ENCODE results near the gene JAK1. TPM values are rescaled to one million over a fixed set of nuclear protein-coding genes. Genes with fewer than 3 reads are reported as not detected.

The JAK1 gene
- total and polyA plus RNA-seq, 2 experiments from 2014 or later, result 8.0 to 19.5 TPM

DNA sequence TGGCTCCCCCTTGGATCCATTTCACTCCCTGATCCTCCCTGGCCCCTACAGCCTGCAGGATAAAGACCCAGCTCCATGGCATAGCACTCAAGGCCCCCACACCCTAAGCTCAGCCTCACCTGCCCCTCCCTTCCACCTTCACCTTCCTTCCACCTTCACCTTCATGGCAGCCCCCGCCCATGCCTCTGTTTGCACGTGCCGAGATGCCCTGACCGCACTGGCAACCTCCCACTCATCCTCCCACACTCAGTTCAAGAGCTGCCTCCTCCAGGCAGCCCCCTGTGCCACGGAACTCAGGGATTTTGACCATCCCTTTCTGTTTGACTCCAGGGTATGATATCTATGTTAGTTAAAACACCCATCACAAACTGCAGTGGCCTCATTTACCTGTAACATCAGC lies 111.7 kb downstream of the JAK1 start:
- H3K27me3 ChIP-seq (ENCODE audit: insufficient read depth), result no peaks in the 10 kb centered on the region
- peaks cover 9% of the 10 kb centered on the region for H3K27me3 Mint-ChIP-seq (ENCODE audit: insufficient read depth, low read depth, poor library complexity)
- H3K79me2 ChIP-seq (replicated peaks; ENCODE audit: insufficient read depth), result no peaks in the 10 kb centered on the region
- H3K36me3 ChIP-seq (ENCODE audit: insufficient read depth), result no peaks in the 10 kb centered on the region; the same call in 1 of the 2 replicates
- H3F3A ChIP-seq (replicated peaks; ENCODE audit: low read depth), result no peaks in the 10 kb centered on the region
- H3K4me1 Mint-ChIP-seq, result peaks cover 6% of the 10 kb centered on the region; the same call in 2 of the 3 replicates
- TF ChIP-seq ZNF331 (CRISPR knock-in tag; IDR thresholded peaks at IDR 0.05; ENCODE audit: low read depth) (no peak), JUNB (IDR thresholded peaks at IDR 0.05; ENCODE audit: unreplicated experiment) (no peak), STAT1 (IDR thresholded peaks at IDR 0.05; ENCODE audit: unreplicated experiment) (no peak), EZH2 (IDR thresholded peaks at IDR 0.05; ENCODE audit: low read depth, unreplicated experiment) (no peak), ZNF114 (CRISPR knock-in tag; IDR thresholded peaks at IDR 0.05) (no peak), CREB1 (CRISPR knock-in tag; IDR thresholded peaks at IDR 0.05; ENCODE audit: low read depth) (no peak), NANOG (IDR thresholded peaks at IDR 0.05; ENCODE audit: borderline replicate concordance) (no peak), POLR2AphosphoS5 (IDR thresholded peaks at IDR 0.05; ENCODE audit: low read depth) (no peak), EZH2phosphoT487 (IDR thresholded peaks at IDR 0.05; ENCODE audit: unreplicated experiment) (no peak)
- TF ChIP-seq, protein P1, sequence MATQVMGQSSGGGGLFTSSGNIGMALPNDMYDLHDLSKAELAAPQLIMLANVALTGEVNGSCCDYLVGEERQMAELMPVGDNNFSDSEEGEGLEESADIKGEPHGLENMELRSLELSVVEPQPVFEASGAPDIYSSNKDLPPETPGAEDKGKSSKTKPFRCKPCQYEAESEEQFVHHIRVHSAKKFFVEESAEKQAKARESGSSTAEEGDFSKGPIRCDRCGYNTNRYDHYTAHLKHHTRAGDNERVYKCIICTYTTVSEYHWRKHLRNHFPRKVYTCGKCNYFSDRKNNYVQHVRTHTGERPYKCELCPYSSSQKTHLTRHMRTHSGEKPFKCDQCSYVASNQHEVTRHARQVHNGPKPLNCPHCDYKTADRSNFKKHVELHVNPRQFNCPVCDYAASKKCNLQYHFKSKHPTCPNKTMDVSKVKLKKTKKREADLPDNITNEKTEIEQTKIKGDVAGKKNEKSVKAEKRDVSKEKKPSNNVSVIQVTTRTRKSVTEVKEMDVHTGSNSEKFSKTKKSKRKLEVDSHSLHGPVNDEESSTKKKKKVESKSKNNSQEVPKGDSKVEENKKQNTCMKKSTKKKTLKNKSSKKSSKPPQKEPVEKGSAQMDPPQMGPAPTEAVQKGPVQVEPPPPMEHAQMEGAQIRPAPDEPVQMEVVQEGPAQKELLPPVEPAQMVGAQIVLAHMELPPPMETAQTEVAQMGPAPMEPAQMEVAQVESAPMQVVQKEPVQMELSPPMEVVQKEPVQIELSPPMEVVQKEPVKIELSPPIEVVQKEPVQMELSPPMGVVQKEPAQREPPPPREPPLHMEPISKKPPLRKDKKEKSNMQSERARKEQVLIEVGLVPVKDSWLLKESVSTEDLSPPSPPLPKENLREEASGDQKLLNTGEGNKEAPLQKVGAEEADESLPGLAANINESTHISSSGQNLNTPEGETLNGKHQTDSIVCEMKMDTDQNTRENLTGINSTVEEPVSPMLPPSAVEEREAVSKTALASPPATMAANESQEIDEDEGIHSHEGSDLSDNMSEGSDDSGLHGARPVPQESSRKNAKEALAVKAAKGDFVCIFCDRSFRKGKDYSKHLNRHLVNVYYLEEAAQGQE (IDR thresholded peaks at IDR 0.05; ENCODE audit: unreplicated experiment), result no peak
- TF ChIP-seq, protein P2, sequence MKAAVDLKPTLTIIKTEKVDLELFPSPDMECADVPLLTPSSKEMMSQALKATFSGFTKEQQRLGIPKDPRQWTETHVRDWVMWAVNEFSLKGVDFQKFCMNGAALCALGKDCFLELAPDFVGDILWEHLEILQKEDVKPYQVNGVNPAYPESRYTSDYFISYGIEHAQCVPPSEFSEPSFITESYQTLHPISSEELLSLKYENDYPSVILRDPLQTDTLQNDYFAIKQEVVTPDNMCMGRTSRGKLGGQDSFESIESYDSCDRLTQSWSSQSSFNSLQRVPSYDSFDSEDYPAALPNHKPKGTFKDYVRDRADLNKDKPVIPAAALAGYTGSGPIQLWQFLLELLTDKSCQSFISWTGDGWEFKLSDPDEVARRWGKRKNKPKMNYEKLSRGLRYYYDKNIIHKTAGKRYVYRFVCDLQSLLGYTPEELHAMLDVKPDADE (IDR thresholded peaks at IDR 0.05), result no peak
- TF ChIP-seq, protein P3, sequence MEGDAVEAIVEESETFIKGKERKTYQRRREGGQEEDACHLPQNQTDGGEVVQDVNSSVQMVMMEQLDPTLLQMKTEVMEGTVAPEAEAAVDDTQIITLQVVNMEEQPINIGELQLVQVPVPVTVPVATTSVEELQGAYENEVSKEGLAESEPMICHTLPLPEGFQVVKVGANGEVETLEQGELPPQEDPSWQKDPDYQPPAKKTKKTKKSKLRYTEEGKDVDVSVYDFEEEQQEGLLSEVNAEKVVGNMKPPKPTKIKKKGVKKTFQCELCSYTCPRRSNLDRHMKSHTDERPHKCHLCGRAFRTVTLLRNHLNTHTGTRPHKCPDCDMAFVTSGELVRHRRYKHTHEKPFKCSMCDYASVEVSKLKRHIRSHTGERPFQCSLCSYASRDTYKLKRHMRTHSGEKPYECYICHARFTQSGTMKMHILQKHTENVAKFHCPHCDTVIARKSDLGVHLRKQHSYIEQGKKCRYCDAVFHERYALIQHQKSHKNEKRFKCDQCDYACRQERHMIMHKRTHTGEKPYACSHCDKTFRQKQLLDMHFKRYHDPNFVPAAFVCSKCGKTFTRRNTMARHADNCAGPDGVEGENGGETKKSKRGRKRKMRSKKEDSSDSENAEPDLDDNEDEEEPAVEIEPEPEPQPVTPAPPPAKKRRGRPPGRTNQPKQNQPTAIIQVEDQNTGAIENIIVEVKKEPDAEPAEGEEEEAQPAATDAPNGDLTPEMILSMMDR (conservative IDR thresholded peaks at IDR 0.05; ENCODE audit: low read depth in 2 of 2), result no peak
- TF ChIP-seq, protein P4, sequence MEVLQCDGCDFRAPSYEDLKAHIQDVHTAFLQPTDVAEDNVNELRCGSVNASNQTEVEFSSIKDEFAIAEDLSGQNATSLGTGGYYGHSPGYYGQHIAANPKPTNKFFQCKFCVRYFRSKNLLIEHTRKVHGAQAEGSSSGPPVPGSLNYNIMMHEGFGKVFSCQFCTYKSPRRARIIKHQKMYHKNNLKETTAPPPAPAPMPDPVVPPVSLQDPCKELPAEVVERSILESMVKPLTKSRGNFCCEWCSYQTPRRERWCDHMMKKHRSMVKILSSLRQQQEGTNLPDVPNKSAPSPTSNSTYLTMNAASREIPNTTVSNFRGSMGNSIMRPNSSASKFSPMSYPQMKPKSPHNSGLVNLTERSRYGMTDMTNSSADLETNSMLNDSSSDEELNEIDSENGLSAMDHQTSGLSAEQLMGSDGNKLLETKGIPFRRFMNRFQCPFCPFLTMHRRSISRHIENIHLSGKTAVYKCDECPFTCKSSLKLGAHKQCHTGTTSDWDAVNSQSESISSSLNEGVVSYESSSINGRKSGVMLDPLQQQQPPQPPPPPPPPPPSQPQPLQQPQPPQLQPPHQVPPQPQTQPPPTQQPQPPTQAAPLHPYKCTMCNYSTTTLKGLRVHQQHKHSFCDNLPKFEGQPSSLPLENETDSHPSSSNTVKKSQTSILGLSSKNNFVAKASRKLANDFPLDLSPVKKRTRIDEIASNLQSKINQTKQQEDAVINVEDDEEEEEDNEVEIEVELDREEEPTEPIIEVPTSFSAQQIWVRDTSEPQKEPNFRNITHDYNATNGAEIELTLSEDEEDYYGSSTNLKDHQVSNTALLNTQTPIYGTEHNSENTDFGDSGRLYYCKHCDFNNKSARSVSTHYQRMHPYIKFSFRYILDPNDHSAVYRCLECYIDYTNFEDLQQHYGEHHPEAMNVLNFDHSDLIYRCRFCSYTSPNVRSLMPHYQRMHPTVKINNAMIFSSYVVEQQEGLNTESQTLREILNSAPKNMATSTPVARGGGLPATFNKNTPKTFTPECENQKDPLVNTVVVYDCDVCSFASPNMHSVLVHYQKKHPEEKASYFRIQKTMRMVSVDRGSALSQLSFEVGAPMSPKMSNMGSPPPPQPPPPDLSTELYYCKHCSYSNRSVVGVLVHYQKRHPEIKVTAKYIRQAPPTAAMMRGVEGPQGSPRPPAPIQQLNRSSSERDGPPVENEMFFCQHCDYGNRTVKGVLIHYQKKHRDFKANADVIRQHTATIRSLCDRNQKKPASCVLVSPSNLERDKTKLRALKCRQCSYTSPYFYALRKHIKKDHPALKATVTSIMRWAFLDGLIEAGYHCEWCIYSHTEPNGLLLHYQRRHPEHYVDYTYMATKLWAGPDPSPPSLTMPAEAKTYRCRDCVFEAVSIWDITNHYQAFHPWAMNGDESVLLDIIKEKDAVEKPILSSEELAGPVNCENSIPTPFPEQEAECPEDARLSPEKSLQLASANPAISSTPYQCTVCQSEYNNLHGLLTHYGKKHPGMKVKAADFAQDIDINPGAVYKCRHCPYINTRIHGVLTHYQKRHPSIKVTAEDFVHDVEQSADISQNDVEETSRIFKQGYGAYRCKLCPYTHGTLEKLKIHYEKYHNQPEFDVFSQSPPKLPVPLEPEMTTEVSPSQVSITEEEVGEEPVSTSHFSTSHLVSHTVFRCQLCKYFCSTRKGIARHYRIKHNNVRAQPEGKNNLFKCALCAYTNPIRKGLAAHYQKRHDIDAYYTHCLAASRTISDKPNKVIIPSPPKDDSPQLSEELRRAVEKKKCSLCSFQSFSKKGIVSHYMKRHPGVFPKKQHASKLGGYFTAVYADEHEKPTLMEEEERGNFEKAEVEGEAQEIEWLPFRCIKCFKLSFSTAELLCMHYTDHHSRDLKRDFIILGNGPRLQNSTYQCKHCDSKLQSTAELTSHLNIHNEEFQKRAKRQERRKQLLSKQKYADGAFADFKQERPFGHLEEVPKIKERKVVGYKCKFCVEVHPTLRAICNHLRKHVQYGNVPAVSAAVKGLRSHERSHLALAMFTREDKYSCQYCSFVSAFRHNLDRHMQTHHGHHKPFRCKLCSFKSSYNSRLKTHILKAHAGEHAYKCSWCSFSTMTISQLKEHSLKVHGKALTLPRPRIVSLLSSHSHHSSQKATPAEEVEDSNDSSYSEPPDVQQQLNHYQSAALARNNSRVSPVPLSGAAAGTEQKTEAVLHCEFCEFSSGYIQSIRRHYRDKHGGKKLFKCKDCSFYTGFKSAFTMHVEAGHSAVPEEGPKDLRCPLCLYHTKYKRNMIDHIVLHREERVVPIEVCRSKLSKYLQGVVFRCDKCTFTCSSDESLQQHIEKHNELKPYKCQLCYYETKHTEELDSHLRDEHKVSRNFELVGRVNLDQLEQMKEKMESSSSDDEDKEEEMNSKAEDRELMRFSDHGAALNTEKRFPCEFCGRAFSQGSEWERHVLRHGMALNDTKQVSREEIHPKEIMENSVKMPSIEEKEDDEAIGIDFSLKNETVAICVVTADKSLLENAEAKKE (CRISPR knock-in tag; IDR thresholded peaks at IDR 0.05), result no peak
- no peaks in the 10 kb centered on the region for H4K20me1 ChIP-seq (replicated peaks; ENCODE audit: insufficient read depth)
- no peak overlapping the region for H2AFZ ChIP-seq
- H3K27ac ChIP-seq (ENCODE audit: low read depth), result no peak overlapping the region
- no peak overlapping the region for H3K4me3 ChIP-seq
- no peaks in the 10 kb centered on the region for H3K9me2 ChIP-seq (ENCODE audit: insufficient read depth)
- H3K4me3 Mint-ChIP-seq, result no peak overlapping the region
- peaks cover 22% of the 10 kb centered on the region for H3K36me3 Mint-ChIP-seq (ENCODE audit: low read depth)
- H3K4me1 ChIP-seq (ENCODE audit: insufficient read depth), result no peaks in the 10 kb centered on the region
- H3K4me2 ChIP-seq, result no peak overlapping the region
- no peak for DNase-seq (ENCODE audit: low spot score)
- no peaks in the 10 kb centered on the region; the same call in 2 of the 3 replicates for H3K9me3 Mint-ChIP-seq
- ATAC-seq, result no peak
- no peak overlapping the region for H3K27ac Mint-ChIP-seq

Measured in GM23338 (cell line).